ENCODE data around the gene OR2V1.
A peak's percentile ranks its signal among the peaks of the same experiment; 100 is the strongest.
"Not testable (repeated sequence)": the region's sequence is repeated elsewhere in the genome, so short reads cannot be mapped to it uniquely, and the experiment has no call there.

Gene OR2V1

GRCh38 chr5:181159286-181160151 is 28.6 kb upstream of the OR2V1 start:
- peak; percentile 73 for DNase-seq

DNA sequence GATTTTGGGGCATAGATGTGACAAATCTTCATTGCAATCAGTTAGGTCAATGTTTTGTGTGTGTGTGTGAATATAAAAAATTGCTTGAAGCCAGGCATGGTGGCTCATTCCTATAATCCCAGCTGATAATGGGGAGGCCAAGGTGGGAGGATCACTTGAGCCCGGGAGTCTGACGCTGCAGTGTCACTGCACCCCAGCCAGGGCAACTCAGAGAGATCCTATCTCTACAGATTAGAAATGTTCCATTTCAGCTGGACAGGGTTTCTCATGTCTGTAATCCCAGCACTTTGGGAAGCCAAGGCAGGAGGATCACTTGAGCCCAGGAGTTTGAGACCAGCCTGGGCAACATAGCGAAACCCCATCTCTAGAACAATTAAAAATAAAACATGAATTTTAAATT is 27.9 kb upstream of the OR2V1 start:
- DNase-seq = no peak

DNA sequence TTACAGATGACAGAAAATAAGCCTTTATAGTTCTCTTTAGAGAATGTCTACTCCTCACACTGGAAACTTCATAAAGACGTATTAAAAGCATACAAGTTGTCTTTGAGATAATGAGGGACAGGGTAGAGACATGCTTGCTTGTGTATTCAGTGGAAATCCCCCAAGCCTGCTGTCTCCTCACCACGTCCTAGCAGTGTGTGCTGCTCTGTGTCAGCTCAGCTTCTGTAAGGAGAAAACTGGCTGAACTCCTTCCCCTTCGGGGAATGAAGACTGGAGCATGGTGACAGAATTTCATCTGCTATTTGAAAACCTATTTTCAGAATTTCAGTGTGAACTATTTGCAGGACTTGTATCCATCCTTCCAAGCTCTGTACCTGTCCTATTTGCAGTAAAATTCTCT is 25.8 kb upstream of the OR2V1 start:
- DNase-seq = no peak

DNA sequence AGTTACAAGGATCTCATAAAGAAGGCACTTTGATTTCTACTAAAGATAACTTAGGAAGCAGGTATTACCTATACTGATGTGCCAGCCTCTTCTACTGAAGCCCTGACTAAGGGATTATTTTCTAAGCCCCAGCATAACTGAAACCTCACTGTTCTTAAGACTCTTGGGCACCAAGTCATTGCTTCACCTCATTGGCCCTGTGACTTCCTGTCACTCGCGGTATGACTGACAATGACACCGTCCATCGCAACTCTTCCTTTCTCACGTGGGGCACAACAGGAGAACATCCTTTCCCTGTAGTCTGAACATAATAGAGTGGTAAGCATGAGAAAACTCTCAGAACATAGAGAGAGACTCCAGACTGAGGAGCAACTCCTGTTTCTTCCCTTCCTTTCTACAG is 22.8 kb upstream of the OR2V1 start:
- DNase-seq = no peak

DNA sequence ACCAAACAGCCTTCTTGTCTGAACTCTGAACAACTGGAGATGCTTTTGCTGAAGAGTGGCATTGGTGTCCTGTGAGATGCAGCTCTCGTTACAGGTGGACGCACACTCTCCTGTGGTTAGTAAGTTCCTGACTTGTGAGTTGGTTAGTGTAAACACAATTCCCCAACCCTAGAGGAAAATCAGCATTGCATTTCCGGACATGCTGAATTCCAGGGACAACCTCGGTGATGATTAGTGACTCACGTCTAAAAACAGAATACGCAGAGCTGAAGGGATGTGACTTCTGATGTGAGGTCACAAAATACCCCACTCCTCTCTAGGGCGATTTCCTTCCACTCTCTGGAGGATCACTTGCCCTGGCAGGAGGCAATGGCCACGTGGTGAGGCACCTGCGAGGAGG is 21.4 kb upstream of the OR2V1 start:
- no peak for DNase-seq

DNA sequence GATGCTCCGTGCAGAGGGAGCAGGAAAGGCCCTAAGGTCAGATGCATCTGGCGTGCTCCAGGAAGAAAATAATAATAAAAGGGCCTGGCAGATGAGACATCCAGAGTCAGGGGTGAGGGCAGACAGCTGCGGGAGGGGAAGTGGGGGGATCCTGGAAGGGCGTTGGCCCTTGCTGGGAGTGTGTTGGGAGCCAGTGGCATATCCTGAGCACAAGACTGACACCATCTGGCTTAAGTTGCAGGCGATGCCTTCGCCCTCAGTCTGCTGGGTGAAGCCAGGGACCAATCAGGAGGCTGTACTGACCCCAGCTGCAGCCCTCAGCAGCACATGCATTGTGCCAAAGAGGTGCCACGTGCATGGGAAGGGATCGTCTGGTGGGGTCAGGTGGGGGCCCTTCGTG is 20.2 kb upstream of the OR2V1 start:
- no peak for DNase-seq

- DNase-seq = no peak
These were observed 19.1 kb upstream of the OR2V1 start for GRCh38 chr5:181149806-181150733.

DNA sequence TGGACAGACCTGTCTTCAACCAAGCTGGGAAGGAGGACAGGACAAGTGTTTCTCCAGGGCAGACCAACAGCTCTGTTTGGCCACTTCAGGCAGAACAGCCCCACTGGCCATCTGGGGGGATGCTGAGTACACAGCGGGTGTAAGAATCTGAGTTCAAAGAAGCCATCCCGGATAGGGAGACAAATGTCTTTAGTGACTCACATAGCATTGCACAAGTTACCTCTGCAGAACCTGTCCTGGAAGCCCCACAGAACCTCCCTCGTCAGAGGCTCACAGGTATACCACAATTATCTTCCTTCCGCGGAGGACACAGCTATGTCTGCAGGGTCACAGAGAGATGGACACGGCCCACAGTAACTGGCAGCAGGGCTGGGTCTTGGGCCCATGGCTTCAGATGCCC is 18.4 kb upstream of the OR2V1 start:
- DNase-seq = no peak

- DNase-seq = not testable (repeated sequence)
These were observed 16.1 kb upstream of the OR2V1 start, which contains the start of gene OR2V2 for GRCh38 chr5:181146927-181147636. TSS of gene OR2V2 (plus strand) at chr5:181147586. CDS start at chr5:181154943, 7,357 bp downstream.

- no peak for DNase-seq
These were observed 14.2 kb upstream of the OR2V1 start for GRCh38 chr5:181145133-181145532.

GRCh38 chr5:181142054-181142453 is 11.1 kb upstream of the OR2V1 start:
- no peak for DNase-seq

- DNase-seq = no peak
These were observed 9.8 kb upstream of the OR2V1 start for GRCh38 chr5:181140766-181141165.

DNA sequence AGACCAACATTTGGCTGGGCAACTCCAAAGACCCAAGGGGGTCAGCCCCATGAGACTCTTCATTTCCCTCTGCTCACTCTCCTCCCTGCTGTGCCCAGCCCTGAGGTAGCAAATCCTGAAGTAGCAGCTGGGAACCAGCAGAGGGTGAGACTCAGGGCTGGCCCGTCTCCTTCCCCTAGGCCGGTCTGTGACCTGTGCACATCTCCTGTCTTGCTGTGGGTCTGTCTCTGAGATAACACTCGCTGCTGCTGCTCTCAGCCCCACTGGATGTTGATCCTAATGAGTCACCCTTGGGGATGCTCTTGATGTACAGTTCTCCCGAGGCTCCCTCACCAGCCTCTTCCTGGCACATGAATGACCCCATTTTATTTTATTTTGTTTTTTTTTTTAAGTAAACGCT is 7.3 kb upstream of the OR2V1 start:
- DNase-seq = no peak

GRCh38 chr5:181136361-181136955 is 5.5 kb upstream of the OR2V1 start:
- no peak for DNase-seq

DNA sequence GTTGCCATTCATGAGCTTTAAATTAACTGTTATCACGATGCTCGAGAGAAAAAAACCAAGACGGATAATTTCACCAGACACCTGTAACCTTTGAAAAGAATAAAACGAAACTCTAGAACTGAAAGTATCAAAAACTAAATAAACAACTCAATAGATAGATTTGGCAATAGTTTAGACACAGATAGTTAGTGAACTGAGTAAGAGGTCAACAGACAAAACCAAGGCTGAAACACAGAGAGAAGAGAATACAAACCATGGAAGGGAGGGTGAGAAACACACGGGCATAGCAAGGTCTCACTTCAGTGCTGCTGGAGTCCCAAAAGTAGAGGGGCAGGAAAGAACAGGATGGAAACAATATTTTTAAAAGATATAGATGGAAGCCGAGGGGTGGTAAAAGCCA is 3.3 kb upstream of the OR2V1 start:
- DNase-seq = no peak

- peak; percentile 68 for DNase-seq
These were observed 2.8 kb upstream of the OR2V1 start for GRCh38 chr5:181133610-181134231.

- no peak for DNase-seq
These were observed 2.1 kb upstream of the OR2V1 start for GRCh38 chr5:181133083-181133482.

DNA sequence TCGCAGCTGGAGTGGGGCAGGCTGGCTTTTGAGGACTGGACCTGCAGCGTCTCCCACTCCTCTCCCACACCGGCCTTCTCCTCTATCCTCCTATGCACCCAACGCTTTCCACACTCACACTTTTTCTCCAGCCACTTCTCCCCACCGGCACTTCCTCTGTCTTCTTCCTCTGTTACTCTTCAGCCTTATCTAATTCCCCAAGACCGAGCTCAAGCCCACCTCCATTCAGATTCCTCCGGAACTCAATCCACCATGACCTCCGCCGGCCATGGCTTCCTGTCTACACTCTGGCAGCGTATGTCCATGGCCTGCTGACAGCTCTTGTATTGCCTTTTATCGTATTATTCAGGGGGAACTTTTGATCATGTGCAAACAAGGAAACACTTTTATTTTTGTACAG is 545 bp upstream of the OR2V1 start:
- no peak for DNase-seq

DNA sequence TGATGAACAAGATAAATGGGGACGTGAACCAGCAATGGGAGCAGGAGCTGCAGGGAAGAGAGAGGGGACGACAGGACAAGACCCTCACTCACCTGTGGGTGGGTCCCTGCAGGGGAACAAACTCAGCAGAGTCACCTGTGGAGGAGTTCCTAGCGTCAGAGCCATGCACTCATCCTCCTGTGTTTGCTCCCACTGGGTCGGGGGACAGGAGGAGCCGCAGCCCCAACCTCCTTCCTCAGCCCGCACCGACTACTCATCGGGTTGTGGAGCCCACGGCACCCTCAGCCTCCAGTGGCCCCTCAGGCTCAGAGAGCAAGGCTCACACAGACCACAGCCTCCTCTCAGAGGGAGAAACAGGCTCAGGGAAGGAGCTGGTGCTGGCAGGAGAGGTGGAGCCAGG is 888 bp downstream of the OR2V1 start:
- not testable (repeated sequence) for DNase-seq

- DNase-seq = no peak
These were observed 1.4 kb downstream of the OR2V1 start for GRCh38 chr5:181129601-181130000.

DNA sequence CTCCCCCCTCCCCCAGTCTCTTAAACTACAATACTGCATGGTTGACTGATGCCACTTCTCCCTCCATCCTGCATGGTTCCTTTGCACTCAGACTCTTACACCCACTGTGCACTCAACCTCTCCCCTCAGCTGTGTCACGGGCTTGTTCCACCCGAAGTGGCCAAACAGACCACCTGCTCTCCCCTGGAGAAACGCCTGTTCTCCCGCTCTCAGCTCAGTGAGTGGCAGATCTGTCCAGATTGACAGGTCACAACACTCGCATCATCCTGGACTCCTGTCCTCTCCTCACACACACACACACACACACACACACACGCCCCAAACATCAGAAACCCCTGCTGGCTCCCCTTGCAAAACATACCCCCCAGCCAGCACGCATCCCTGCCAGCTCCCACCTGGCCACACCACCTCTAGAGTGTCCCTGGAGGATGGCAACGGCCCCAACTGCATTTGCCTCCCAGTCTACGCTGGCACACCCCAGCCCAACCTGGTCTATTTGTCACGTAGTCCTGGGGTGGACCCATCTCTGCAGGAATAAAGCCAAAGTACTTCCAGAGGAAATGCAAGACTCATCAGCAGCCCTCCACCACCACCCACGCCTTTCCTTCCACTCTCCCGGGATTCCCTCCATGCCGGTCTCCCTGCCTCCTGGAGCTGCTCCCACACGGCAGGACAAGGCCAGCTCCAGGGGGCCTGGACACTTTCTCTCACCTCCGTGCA is 2.9 kb downstream of the OR2V1 start:
- no peak for DNase-seq

DNA sequence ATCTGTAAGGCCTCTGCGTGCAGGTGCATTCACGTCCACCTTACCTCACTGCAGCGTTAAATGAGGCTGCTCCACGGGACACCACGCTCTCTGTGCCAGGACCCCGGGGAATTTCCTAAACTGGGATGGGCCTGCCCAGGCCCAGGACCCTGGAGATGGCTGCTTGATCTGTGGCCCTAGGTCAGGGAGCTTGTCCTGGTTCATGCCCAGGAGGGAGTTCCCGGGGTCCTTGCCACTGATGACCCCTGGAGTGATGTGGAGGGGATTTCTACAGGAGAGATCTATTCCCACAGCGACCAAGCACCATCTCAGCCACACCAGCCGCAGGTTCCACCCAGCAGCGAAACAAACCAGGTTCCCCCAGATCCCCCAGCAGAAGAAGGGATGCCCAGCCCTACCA is 3.5 kb downstream of the OR2V1 start:
- no peak for DNase-seq

Measured in fibroblast of skin of right quadriceps (primary cell).